GM18870 (cell line): ENCODE measurements around the gene LSAMP.

Experiments used
- ATAC-seq: cut with Tn5 transposase; IDR thresholded peaks from one replicate; pipeline ENCODE4 v1.9.1; 2021; ENCODE audit warnings: moderate library complexity; ENCODE audit not compliant: unreplicated experiment

The LSAMP gene

GRCh38 chr3:116367761-116368395, 77.4 kb downstream of the LSAMP start:
- ATAC-seq: no peak

DNA sequence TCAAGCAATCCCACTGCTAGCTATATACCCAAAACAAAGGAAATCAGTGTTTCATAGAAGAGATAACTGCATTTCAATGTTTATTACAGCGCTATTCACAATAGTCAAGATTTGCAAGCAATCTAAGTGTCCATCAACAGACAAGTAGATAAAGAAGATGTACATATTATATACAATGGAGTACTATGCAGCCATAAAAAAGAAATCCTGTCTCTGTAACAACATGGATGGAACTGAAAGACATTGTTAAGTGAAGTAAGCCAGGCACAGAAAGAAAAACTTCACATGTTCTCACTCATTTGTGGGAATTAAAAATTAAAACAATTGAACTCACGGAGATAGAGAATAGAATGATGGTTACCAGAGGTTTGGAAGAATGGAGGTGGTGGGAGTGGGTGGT, 89.2 kb downstream of the LSAMP start:
- no peak for ATAC-seq

DNA sequence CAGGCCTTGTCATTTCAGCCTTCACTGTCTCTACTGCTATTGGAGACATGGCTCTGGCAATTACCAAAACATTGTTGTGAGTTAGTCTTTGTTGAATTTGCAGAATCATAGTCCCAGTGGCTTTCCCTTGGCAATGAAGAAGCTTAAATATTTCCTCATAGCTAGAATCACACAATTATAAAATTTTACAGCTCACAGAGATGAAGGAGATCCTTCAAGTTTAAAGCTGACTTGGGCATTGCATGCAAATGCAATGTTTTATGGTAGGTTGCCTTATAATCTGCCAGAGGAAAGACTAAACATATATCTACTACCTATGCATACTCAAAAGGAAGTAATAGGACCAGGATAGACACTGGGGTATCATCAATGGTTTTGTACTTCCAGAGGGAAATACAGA, 90.9 kb downstream of the LSAMP start:
- no peak for ATAC-seq

GRCh38 chr3:116350119-116350733, 95.1 kb downstream of the LSAMP start:
- ATAC-seq: no peak

GRCh38 chr3:116348216-116348615, 97.1 kb downstream of the LSAMP start:
- no peak for ATAC-seq

DNA sequence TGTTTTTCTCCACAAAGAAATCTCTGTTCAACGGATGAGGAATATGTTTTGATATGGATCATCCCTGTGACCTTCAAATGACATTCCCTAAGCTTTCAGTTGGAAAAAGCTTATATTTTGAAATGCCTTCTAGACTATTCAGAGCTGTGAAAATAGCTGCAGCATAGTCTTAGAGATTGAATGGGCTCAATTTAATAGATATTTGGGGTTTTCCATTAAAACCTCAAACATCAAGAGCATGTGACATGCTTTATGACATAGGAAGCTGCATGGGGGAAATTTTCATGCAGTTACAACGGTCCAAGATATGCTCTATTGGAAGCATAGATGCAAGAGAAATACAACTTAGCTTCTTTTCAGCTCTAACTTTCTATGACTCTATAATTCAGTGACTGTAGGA, 102.8 kb downstream of the LSAMP start:
- no peak for ATAC-seq

- ATAC-seq: no peak
Observed at GRCh38 chr3:116341899-116342298, 103.4 kb downstream of the LSAMP start.

- no peak for ATAC-seq
Observed at GRCh38 chr3:116341381-116341780, 103.9 kb downstream of the LSAMP start.

GRCh38 chr3:116340680-116341216, 104.5 kb downstream of the LSAMP start:
- ATAC-seq: no peak

DNA sequence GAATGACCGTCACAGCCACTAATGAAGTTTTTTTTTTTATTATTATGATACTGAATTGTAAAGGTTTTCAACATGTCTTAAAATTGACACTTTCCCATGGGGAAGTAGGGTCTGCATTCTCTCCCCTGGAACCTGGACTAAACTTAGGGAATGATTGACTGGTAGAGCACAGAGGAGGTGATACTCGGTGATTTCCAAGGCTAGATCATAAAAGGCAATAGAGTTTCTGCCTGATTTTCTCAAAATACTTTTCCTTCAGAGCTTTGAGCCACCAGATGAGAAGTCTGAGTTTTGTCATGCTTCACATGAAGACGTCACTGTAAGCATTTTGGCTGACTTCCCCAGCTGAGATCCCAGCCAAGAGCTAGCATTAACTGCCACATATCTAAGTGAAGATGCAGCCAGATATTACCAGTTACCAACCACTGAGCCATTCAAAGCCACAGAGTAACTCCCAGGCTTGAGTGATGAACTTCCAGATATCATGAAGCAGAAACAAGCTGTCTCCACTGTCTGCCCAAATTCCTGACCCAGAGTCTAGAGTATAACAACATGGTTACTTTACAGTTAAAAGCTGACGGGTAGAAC, 105.8 kb downstream of the LSAMP start:
- ATAC-seq: no peak

DNA sequence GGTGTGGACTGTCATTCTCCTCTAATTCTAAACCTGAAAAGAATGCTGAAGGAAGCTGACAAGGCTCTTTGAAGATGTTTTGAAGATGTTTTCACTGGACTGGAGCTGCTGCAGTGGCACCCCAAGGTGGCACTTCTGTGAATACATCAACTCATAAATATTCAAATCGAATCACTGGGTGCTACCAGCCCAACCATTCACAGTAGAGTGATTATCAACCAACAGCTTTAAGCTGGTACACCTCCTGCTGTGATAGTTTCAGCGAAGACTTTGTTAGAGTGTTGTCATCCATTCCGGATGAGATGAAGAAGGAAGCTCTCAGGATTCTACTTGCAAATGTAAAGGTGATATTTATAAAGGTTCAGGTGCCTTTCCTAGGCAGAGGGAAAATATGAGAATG, 106.6 kb downstream of the LSAMP start:
- no peak for ATAC-seq

GRCh38 chr3:116337229-116337628, 108.1 kb downstream of the LSAMP start:
- no peak for ATAC-seq

GRCh38 chr3:116331380-116331779, 113.9 kb downstream of the LSAMP start:
- ATAC-seq: no peak

DNA sequence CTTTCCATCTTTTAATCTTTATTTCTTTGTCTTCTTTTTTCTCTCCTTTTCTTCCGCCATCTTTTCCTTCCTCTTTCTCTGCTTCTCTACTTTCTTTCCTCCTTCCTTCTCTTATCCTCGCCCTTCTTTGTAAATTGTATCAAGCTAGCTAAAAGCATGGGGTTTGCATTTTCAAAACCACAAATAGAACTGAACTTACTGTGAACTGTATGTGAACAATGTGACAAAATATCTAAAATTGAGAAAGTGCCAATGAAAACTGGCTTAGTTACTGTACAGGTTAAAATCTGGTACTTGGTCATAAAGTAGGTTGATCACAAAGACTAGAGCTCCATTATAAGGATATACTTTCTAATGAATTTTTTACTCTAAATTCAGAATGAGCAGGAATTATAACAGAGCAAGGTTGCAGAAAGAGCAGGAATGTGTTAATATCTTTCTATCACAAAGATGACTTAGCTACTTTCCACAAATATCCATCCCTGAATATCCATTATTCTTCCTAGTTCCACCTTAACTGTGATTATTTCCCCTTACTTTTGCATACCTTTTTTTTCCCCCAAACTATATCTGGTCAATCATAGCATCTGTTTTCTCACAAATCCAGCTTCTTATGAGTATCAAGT, 122.4 kb downstream of the LSAMP start:
- no peak for ATAC-seq

- no peak for ATAC-seq
Observed at GRCh38 chr3:116318370-116318769, 126.9 kb downstream of the LSAMP start.

GRCh38 chr3:116316771-116317170, 128.5 kb downstream of the LSAMP start:
- no peak for ATAC-seq

GRCh38 chr3:116314476-116314875, 130.8 kb downstream of the LSAMP start:
- ATAC-seq: no peak

- no peak for ATAC-seq
Observed at GRCh38 chr3:116306720-116307119, 138.6 kb downstream of the LSAMP start.

DNA sequence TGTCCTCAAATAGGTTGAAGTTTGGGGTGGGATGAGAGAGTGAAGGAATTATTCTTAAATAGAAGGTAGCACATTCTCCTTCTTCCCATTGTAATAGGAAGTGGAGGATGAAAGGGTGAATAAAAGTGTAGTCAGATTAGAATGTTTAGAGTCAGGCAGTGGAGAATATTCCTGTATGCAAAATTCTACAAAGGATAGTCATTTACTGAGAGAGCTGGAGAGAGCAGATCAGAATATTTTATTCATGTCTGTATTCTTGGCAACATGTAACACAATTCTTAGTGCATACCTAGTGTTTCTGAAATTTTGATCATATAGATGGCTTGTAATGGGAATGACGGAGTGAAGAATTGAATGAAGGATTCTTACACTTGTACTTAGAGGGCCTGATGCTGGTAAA, 139.1 kb downstream of the LSAMP start:
- ATAC-seq: no peak

GRCh38 chr3:116302087-116302747, 143.1 kb downstream of the LSAMP start:
- ATAC-seq: no peak

- no peak for ATAC-seq
Observed at GRCh38 chr3:116301422-116301821, 143.9 kb downstream of the LSAMP start.
